ENCODE data around the gene VAV1. TPM values are rescaled to one million over a fixed set of nuclear protein-coding genes. Genes with fewer than 3 reads are reported as not detected.
A peak's percentile ranks its signal among the peaks of the same experiment; 100 is the strongest.
"Not testable (repeated sequence)": the region's sequence is repeated elsewhere in the genome, so short reads cannot be mapped to it uniquely, and the experiment has no call there.

VAV1 gene
- total and polyA plus RNA-seq, 2 donors (not counting 1 experiment from before 2014, with no cell fraction given): 62.7 to 98.8 TPM

- H3K9ac ChIP-seq (ENCODE audit: low read length): no peak overlapping the region
- Mint-ChIP-seq H3K4me1 (peaks cover 54% of the 10 kb centered on the region), H3K4me3 (peak overlapping the region; percentile 23), H3K27me3 (no peaks in the 10 kb centered on the region), H3K9me3 (ENCODE audit: insufficient read depth) (no peaks in the 10 kb centered on the region), H3K27ac (peak overlapping the region; percentile 75)
- ChIA-PET POLR2A (interaction anchor here (0.6 to 1.7 kb wide), 2 partner anchors 20 to 35 kb away, joined by 3 to 4 read pairs; no protein-coding TSS in a partner anchor), CTCF (interaction anchor here (0.9 to 5.0 kb wide), 6 partner anchors 25 to 94 kb away, joined by 3 to 57 read pairs (median 6); partner anchors contain the start of gene TRIP10)
- no peaks in the 10 kb centered on the region for H3K9me3 ChIP-seq (ENCODE audit: control extremely low read depth in 1 of 3, control insufficient read depth in 2 of 3, insufficient read depth in 1 of 3, low read length in 2 of 3)
- ATAC-seq (ENCODE audit: low read depth) (no peak), DNase-seq (peak; percentile 50)
- H3K36me3 ChIP-seq (replicated peaks in 1 of 2; ENCODE audit: control extremely low read depth in 1 of 2, control insufficient read depth in 1 of 2, extremely low read depth in 1 of 2, insufficient read depth in 2 of 2, low read length in 1 of 2): no peaks in the 10 kb centered on the region
- 83% methylated on average over 6 of the region's 11 CpGs for WGBS (ENCODE audit: insufficient coverage)
- no peak overlapping the region for H3K4me2 ChIP-seq (replicated peaks; ENCODE audit: low read depth, low read length, poor library complexity, severe bottlenecking)
- H2AFZ ChIP-seq (ENCODE audit: insufficient read depth, low read depth, low read length, poor library complexity, severe bottlenecking): no peak overlapping the region
- no peak for TF ChIP-seq EZH2 (IDR thresholded peaks at IDR 0.05; ENCODE audit: borderline replicate concordance, insufficient read depth, low read depth, low read length, poor library complexity, severe bottlenecking)
- peak; percentile 40 for TF ChIP-seq CTCF (IDR thresholded peaks at IDR 0.05)
- intact Hi-C loops (cut with micrococcal nuclease): no loop called here
- peaks cover 28 to 51% of the 10 kb centered on the region in 2 donors for H3K4me1 ChIP-seq (ENCODE audit: control insufficient read depth in 2 of 2, insufficient read depth in 2 of 2, low read length in 2 of 2)
- H4K20me1 ChIP-seq (ENCODE audit: control insufficient read depth, insufficient read depth, low read length, poor library complexity, severe bottlenecking): peaks cover 24% of the 10 kb centered on the region
- no peak overlapping the region for H3K4me3 ChIP-seq (ENCODE audit: control extremely low read depth in 1 of 5, extremely low read depth in 1 of 5, insufficient read depth in 1 of 5, low read depth in 2 of 5, low read length in 4 of 5)
- peak overlapping the region; percentile 7 to 89 for H3K27ac ChIP-seq (ENCODE audit: low read length in 2 of 2)
- H3K79me2 ChIP-seq (ENCODE audit: control insufficient read depth, insufficient read depth, low read length): peaks cover 51% of the 10 kb centered on the region
- H3K27me3 ChIP-seq (replicated peaks in 1 of 4; ENCODE audit: control extremely low read depth in 1 of 4, control insufficient read depth in 3 of 4, insufficient read depth in 4 of 4, low read length in 3 of 4): no peaks in the 10 kb centered on the region
These were observed 3.4 kb upstream of the VAV1 start for GRCh38 chr19:6769006-6769619.

- Histone ChIP-seq H3K27ac (ENCODE audit: low read length in 2 of 2) (peak overlapping the region; percentile 59 to 92), H3K4me2 (replicated peaks; ENCODE audit: low read depth, low read length, poor library complexity, severe bottlenecking) (peak overlapping the region; percentile 89), H3K79me2 (ENCODE audit: control insufficient read depth, insufficient read depth, low read length) (peaks cover 50% of the 10 kb centered on the region), H3K36me3 (replicated peaks in 1 of 2; ENCODE audit: control extremely low read depth in 1 of 2, control insufficient read depth in 1 of 2, extremely low read depth in 1 of 2, insufficient read depth in 2 of 2, low read length in 1 of 2) (peaks cover 1 to 18% of the 10 kb centered on the region in 2 experiments), H3K4me1 (ENCODE audit: control insufficient read depth in 2 of 2, insufficient read depth in 2 of 2, low read length in 2 of 2) (peaks cover 29 to 53% of the 10 kb centered on the region in 2 donors), H4K20me1 (ENCODE audit: control insufficient read depth, insufficient read depth, low read length, poor library complexity, severe bottlenecking) (peaks cover 34% of the 10 kb centered on the region)
- CTCF ChIA-PET: interaction anchor here (0.7 to 5.2 kb wide), 12 partner anchors 10 to 1028 kb away, joined by 3 to 57 read pairs (median 6); partner anchors contain the start of genes GPR108 and TRIP10
- not testable (repeated sequence) for H3K4me3 ChIP-seq (ENCODE audit: control extremely low read depth in 1 of 5, extremely low read depth in 1 of 5, insufficient read depth in 1 of 5, low read depth in 2 of 5, low read length in 4 of 5); H3K27me3 ChIP-seq (replicated peaks in 1 of 4; ENCODE audit: control extremely low read depth in 1 of 4, control insufficient read depth in 3 of 4, insufficient read depth in 4 of 4, low read length in 3 of 4); DNase-seq; H2AFZ ChIP-seq (ENCODE audit: insufficient read depth, low read depth, low read length, poor library complexity, severe bottlenecking); H3K9me3 ChIP-seq (ENCODE audit: control extremely low read depth in 1 of 3, control insufficient read depth in 2 of 3, insufficient read depth in 1 of 3, low read length in 2 of 3); H3K9ac ChIP-seq (ENCODE audit: low read length); ATAC-seq (ENCODE audit: low read depth); H3K27me3 Mint-ChIP-seq; H3K9me3 Mint-ChIP-seq (ENCODE audit: insufficient read depth)
- H3K27ac Mint-ChIP-seq: peak overlapping the region; percentile 95
- H3K4me3 Mint-ChIP-seq: peak overlapping the region; percentile 96
- POLR2A ChIA-PET: interaction anchor here (0.7 to 4.4 kb wide), 5 partner anchors 14 to 346 kb away, joined by 3 to 73 read pairs (median 12); partner anchors contain the start of genes GPR108 and TRIP10
- intact Hi-C loops (cut with micrococcal nuclease): loop anchor here (1.0 to 10.0 kb wide), 5 partner anchors 18 to 573 kb away; partner anchors contain the start of genes ARHGEF18 and TRIP10
- WGBS (ENCODE audit: insufficient coverage): 92% methylated on average over 6 of the region's 7 CpGs
- peaks cover 55% of the 10 kb centered on the region for H3K4me1 Mint-ChIP-seq
These were observed 870 bp upstream of the VAV1 start for GRCh38 chr19:6771648-6772027.
